ENCODE results near the gene STARD3NL. TPM values are rescaled to one million over a fixed set of nuclear protein-coding genes. Genes with fewer than 3 reads are reported as not detected.
"Not testable (repeated sequence)": the region's sequence is repeated elsewhere in the genome, so short reads cannot be mapped to it uniquely, and the experiment has no call there.

The STARD3NL gene
- total RNA-seq, 1 donor from 2014 or later = 42.4 TPM

DNA sequence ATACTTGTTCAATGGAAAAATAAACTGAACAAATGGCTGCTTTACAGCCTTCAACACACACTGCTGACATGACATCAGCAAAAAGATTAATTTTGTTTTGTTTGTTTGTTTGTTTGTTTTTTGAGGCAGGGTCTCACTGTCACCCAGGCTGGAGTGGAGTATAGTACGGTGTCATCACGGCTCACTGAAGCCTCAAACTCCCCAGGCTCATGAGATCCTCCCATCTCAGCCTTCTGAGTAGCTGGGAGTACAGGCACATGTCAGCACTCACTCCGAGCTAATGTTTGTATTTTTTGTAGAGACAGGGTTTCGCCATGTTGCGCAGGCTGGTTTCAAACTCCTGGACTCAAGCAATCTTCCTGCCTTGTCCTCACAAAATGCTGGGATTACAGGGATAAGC, 84.5 kb downstream of the STARD3NL start:
- Mint-ChIP-seq H3K4me3 (ENCODE audit: low read depth) (no peak overlapping the region), H3K4me1 (ENCODE audit: low read depth) (no peaks in the 10 kb centered on the region), H3K27me3 (ENCODE audit: low read depth) (no peaks in the 10 kb centered on the region), H3K36me3 (ENCODE audit: low read depth) (no peaks in the 10 kb centered on the region), H3K9me3 (no peaks in the 10 kb centered on the region), H3K27ac (no peak overlapping the region)
- intact Hi-C loops (cut with micrococcal nuclease) = no loop called here
- DNase-seq (ENCODE audit: low spot score) = no peak

DNA sequence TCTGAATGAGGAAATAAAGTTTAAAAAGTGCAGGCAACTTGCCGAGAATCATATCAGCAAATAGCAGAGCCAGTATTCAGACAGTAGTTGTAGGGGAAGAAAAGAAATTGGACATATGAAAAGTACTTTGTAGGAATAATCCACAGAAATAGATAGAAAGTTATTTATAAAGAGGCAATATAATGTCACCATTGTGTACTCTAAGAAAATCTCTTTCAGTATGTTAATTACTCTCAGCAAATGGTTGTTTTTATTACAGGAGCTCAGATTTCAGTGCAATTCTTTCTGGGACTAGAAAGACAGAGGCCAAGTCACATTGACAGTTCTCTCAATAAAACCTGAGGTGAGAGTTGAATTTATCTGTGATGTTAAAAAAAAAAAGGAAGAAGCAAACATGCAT, 85.2 kb downstream of the STARD3NL start:
- H3K4me1 Mint-ChIP-seq (ENCODE audit: low read depth); intact Hi-C loops (cut with micrococcal nuclease); H3K36me3 Mint-ChIP-seq (ENCODE audit: low read depth); H3K27me3 Mint-ChIP-seq (ENCODE audit: low read depth); DNase-seq (ENCODE audit: low spot score); H3K27ac Mint-ChIP-seq; H3K4me3 Mint-ChIP-seq (ENCODE audit: low read depth); H3K9me3 Mint-ChIP-seq: not testable (repeated sequence)

DNA sequence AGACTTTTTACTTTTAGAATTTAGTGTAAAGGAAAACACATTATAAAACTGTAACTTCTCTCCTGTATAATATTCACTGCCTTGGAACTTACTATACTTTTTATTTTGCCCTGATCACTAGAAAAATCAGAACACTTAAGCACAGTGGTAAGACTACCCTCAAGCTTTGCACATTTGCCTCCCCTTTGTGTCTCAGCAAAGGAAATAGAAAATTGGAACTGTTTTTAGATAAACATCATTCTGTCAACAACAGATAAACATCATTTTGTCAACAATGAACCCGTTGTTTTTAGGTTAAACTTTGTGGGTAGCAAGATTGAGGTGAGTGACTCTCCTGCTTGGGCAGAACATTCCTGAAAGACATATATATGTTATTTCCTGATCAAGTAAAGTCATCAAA, 86.6 kb downstream of the STARD3NL start:
- H3K27ac Mint-ChIP-seq; DNase-seq (ENCODE audit: low spot score); intact Hi-C loops (cut with micrococcal nuclease); H3K36me3 Mint-ChIP-seq (ENCODE audit: low read depth); H3K4me1 Mint-ChIP-seq (ENCODE audit: low read depth); H3K4me3 Mint-ChIP-seq (ENCODE audit: low read depth); H3K27me3 Mint-ChIP-seq (ENCODE audit: low read depth); H3K9me3 Mint-ChIP-seq: not testable (repeated sequence)

DNA sequence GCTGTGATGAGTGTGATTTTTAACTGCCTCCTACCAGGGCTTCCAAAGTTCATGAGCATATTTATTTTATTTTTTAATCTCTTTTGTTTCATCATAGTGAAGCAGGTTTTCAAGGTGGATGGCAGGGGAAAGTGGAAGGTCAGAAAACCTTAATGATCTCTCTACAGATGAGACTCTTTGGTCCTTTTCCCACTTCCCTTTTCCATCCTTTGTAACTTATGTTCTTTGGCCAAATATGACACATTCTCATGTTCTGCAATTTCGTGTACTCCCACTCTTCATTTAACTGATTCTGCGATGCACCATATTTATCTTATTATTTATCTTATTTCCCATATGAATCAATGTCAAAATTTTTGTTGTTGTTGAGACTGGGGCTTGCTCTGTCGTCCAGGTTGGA, 87.9 kb downstream of the STARD3NL start:
- H3K4me1 Mint-ChIP-seq (ENCODE audit: low read depth); intact Hi-C loops (cut with micrococcal nuclease); DNase-seq (ENCODE audit: low spot score); H3K27ac Mint-ChIP-seq; H3K27me3 Mint-ChIP-seq (ENCODE audit: low read depth); H3K36me3 Mint-ChIP-seq (ENCODE audit: low read depth); H3K9me3 Mint-ChIP-seq: not testable (repeated sequence)
- H3K4me3 Mint-ChIP-seq (ENCODE audit: low read depth) = peak overlapping the region; percentile 17

DNA sequence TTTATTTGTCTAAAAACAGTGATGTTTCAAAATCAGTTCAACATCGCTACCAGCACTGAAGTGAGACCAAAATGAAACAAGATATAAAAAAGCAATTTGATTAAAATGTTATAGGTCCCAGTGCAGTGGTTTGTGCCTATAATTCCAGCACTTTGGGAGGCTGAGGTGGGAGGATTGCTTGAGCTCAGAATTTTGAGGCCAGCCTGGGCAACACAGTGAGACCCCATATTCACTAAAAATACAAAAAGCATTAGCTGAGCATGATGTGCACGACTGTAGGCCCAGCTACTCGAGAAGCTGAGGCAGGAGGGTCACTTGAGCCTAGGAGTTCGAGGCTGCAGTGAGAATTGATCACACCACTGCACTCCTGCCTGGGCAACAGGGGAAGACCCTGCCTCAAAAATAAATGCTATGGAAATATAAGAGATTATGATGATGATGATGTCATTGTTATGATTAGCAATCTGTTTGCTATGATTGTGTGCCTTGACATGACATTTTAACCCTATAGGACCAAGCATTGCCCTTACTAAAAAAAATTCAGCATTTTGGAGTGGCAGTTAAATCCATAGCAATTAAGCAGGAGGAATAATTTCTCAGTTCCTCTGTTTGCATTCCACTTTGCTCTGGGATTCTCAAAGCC, 91.8 kb downstream of the STARD3NL start:
- H3K27me3 Mint-ChIP-seq (ENCODE audit: low read depth); H3K9me3 Mint-ChIP-seq; DNase-seq (ENCODE audit: low spot score); H3K36me3 Mint-ChIP-seq (ENCODE audit: low read depth); H3K4me3 Mint-ChIP-seq (ENCODE audit: low read depth); H3K4me1 Mint-ChIP-seq (ENCODE audit: low read depth); H3K27ac Mint-ChIP-seq; intact Hi-C loops (cut with micrococcal nuclease): not testable (repeated sequence)

DNA sequence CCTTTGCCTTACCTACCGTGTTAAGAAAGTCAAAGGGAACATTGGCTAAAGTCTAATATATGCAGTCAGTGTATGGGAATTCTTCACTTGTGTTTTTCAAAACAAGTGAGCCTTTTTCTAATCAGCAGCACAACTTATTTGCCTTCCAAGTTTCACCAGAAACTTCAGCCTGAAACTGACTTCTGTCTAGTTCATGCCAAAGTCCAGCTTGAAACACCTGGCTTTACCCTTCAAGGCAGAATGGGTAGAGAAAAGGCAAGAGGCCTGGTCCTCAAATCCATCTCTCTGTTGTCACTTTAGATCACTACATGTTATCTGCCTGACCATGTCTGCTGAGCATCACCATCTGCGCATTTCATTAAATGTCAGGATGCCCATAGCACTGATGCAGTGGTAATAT, 92.4 kb downstream of the STARD3NL start:
- H3K27ac Mint-ChIP-seq; H3K4me1 Mint-ChIP-seq (ENCODE audit: low read depth); intact Hi-C loops (cut with micrococcal nuclease); H3K9me3 Mint-ChIP-seq; H3K36me3 Mint-ChIP-seq (ENCODE audit: low read depth); H3K4me3 Mint-ChIP-seq (ENCODE audit: low read depth); DNase-seq (ENCODE audit: low spot score); H3K27me3 Mint-ChIP-seq (ENCODE audit: low read depth): not testable (repeated sequence)

DNA sequence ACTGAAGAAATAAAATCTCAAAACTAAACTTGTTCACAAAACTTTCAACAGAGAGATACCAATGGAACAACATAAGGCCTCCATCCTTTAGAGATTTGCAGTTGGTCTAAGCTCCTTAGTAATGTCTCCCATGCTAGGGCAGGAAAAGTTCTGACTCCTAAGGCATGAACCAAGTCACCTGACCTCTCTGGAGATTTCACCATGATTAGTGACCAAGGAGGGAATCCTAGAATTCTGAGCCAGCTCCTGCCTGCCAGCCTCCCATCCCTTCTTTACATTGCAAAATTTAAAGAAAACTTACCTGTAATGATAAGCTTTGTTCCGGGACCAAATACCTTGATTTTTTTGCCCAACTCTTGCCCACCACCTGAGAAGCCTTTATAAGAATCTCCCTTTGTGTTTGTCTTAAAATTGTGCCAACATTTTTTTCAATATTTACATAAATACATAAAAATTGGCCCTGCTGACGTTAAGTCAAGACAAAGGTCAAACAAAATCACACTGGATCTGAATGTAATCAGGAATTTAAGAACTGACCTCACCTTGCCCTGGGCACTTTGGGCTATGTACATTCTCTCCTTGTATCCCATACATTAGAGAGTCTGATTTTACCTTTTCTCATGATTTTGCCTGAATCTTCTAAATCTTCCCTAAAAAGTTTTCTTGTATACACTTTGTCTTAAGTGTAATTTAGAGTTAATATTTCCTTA, 95.4 kb downstream of the STARD3NL start, which contains the start of gene TARP:
TSS of gene TARP (minus strand) at position 351 of the 710 bp plus-strand sequence.
- no peak within 1 kb of the TSS for H3K27ac Mint-ChIP-seq
- no peaks in the 10 kb centered on the region for H3K4me1 Mint-ChIP-seq (ENCODE audit: low read depth)
- H3K4me3 Mint-ChIP-seq (ENCODE audit: low read depth) = peak within 1 kb of the TSS; percentile 26
- intact Hi-C loops (cut with micrococcal nuclease) = no loop called here
- no peaks in the 10 kb centered on the region for H3K9me3 Mint-ChIP-seq
- no peaks in the 10 kb centered on the region for H3K36me3 Mint-ChIP-seq (ENCODE audit: low read depth)
- no peaks in the 10 kb centered on the region for H3K27me3 Mint-ChIP-seq (ENCODE audit: low read depth)
- DNase-seq (ENCODE audit: low spot score) = no peak

DNA sequence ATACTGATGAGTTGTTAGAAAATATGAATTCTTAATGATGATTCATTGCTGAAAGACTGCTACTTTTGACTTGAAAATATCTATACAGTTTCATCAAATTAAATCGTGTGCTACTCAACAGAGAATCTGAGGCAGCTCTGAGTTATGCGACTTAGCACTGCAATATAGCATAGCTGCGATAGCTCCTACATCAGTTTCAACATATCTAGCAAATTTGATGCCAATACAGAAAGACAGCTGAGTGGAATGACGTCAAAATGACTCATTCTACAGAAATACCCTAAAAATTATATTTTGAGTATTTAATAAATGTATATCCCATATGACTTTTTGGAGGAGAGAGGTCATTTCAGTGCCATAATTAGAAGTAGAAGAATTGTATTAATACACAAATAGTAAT, 96.4 kb downstream of the STARD3NL start:
- intact Hi-C loops (cut with micrococcal nuclease) = loop anchor here (2.0 kb wide), 1 partner anchor 26 kb away; no protein-coding TSS in a partner anchor
- Mint-ChIP-seq H3K27me3 (ENCODE audit: low read depth) (no peaks in the 10 kb centered on the region), H3K36me3 (ENCODE audit: low read depth) (no peaks in the 10 kb centered on the region), H3K4me1 (ENCODE audit: low read depth) (no peaks in the 10 kb centered on the region), H3K9me3 (no peaks in the 10 kb centered on the region), H3K27ac (no peak overlapping the region), H3K4me3 (ENCODE audit: low read depth) (no peak overlapping the region)
- no peak for DNase-seq (ENCODE audit: low spot score)

DNA sequence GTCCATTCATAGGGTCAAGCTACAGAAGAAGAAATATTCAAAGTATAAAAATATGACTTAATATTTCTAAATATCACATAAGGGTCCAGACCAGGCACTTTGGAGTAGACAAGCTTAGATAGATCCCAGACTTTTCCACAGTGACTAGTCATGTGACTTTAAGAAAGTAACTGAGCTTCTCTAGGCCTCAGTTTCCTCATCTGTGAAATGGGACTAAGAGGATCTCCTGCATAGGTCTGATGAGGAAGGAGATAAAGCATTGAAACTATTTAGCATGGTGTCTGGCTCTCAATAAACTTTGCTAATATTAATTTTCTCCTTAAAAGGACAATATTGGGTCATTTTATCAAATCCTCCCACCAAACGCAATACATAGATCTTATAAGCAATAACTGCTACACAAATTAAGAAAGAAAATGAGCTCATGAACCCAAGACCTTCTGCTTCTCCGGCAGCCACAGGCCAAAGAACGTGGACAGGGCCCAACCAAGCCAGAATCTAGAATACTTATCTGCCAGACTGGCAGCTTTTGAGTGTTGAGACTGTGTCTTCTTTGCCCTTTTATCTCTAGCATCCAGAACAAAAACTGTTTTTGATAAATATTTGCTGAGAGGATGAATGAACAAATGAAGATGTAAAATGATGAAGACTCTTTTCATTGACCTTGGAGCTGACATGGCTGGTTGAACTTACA, 97.0 kb downstream of the STARD3NL start:
- Mint-ChIP-seq H3K9me3 (no peaks in the 10 kb centered on the region), H3K4me1 (ENCODE audit: low read depth) (no peaks in the 10 kb centered on the region), H3K36me3 (ENCODE audit: low read depth) (no peaks in the 10 kb centered on the region), H3K27ac (no peak overlapping the region), H3K4me3 (ENCODE audit: low read depth) (peak overlapping the region; percentile 21), H3K27me3 (ENCODE audit: low read depth) (no peaks in the 10 kb centered on the region)
- no peak for DNase-seq (ENCODE audit: low spot score)
- intact Hi-C loops (cut with micrococcal nuclease) = loop anchor here (2.0 kb wide), 1 partner anchor 26 kb away; no protein-coding TSS in a partner anchor

DNA sequence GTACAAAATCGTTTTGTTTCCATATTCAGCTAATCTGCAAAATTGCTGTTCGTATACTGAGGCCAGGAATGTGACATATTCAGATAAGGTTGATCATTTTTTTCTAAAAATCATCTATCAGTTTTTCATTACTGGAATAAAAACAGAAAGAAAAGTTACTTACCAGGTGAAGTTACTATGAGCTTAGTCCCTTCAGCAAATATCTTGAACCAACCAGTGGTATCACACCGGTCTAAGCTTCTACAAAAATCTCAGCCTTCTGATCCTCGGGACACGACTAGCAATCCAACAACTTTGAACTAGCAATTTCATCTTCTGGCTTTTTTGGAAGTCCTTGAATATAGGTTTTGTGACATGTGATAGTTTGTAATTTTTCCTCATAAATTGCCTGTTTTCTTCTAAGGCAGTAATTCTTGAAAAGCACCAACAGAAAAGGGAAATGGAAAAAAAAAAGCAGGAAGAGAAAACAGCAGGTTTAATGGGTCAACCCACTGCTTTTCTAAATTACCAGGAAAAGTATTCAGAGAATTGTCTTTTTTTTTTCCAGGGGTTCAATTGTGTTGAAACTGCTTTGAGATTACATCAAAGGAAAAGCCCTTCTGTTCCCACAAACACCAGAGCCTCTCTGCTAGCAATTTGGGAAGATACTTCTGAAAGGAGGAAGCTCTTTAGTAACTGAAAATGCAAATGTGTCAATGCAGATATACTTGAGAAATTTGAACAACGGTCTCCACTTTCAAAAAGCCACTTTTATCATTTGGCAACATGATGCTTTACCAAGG, 98.2 kb downstream of the STARD3NL start:
- intact Hi-C loops (cut with micrococcal nuclease) = no loop called here
- no peaks in the 10 kb centered on the region for H3K4me1 Mint-ChIP-seq (ENCODE audit: low read depth)
- H3K9me3 Mint-ChIP-seq = no peaks in the 10 kb centered on the region
- no peak overlapping the region for H3K27ac Mint-ChIP-seq
- H3K4me3 Mint-ChIP-seq (ENCODE audit: low read depth) = peak overlapping the region; percentile 57
- H3K27me3 Mint-ChIP-seq (ENCODE audit: low read depth) = no peaks in the 10 kb centered on the region
- no peaks in the 10 kb centered on the region for H3K36me3 Mint-ChIP-seq (ENCODE audit: low read depth)
- DNase-seq (ENCODE audit: low spot score) = no peak

DNA sequence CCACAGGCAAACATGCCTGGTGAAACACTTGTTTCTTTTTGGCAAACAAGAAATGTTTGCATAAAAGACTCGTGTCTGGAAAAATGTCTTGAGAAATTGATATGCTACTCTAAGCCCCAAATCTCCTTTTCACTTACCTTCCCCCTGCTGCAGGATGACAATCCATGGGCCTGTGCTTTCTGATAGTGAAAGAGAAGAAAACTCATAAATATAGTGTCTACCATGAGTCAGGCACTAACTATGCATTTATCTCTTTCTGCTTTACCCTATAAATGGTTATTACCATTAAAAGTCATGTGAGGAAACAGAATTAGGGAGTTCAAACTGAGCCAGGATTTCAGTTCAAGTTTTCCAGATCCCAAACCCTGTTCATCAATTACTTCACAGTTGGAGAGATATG, 102.0 kb downstream of the STARD3NL start:
- no peaks in the 10 kb centered on the region for H3K36me3 Mint-ChIP-seq (ENCODE audit: low read depth)
- H3K9me3 Mint-ChIP-seq = no peaks in the 10 kb centered on the region
- H3K4me3 Mint-ChIP-seq (ENCODE audit: low read depth) = no peak overlapping the region
- H3K27ac Mint-ChIP-seq = no peak overlapping the region
- no peaks in the 10 kb centered on the region for H3K27me3 Mint-ChIP-seq (ENCODE audit: low read depth)
- no peaks in the 10 kb centered on the region for H3K4me1 Mint-ChIP-seq (ENCODE audit: low read depth)
- intact Hi-C loops (cut with micrococcal nuclease) = no loop called here
- no peak for DNase-seq (ENCODE audit: low spot score)

Data from activated T-helper 2 cell treated with anti-CD3 and anti-CD28 coated beads, Interferon-gamma antibody, Interleukin-2, Interleukin-4, amounts not matched to agents 10 μg/mL and 5 μg/mL and 100 μg/mL, durations not matched to agents 14 hours and 24 hours and 36 hours (primary cell).